GM13976 (cell line): ENCODE data around the gene SEC16B.

ENCODE experiments used
- DNase-seq: peaks from one replicate; pipeline ENCODE4 v3.0.0; 2012; ENCODE audit warnings: low spot score
- in situ Hi-C: fragments of 300-500 bp; cut with MboI; formaldehyde crosslinking; loops from one replicate; pipeline ENCODE4 v1.12.0; 2022; ENCODE audit warnings: low sequenced_read_pairs, mixed read lengths, inconsistent platforms; ENCODE audit not compliant: unreplicated experiment
- TF ChIP-seq, protein P1 (sequence below): IDR thresholded peaks from 2 replicates; pipeline ENCODE4 v1.5.1; 2012; ENCODE audit warnings: borderline replicate concordance, mild to moderate bottlenecking; ENCODE audit not compliant: insufficient read depth; ENCODE audit errors: extremely low read depth, missing control alignments, control extremely low read depth

The SEC16B gene

DNA sequence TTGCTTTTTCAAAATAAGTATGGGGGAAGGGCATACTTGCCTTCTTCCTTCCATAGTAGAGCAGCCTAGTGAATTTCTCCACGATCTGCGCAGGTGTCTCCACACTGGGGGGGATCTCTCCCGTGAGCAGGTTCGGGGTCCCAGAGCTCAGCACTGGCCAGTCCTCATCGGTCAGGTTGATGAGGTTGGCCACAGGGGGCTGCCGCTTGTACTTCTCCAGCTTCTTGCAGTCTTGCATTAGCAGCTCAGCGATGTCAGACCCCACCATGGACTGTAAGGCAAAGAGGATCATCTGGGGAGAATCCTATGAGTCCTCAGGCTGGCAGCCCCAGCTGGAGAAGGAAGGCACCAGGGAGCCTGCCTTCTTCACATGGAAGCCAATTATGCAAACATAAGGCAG is 11.8 kb downstream of the SEC16B start:
- in situ Hi-C loops: no loop called here
- DNase-seq: no peak
- TF ChIP-seq, protein P1, sequence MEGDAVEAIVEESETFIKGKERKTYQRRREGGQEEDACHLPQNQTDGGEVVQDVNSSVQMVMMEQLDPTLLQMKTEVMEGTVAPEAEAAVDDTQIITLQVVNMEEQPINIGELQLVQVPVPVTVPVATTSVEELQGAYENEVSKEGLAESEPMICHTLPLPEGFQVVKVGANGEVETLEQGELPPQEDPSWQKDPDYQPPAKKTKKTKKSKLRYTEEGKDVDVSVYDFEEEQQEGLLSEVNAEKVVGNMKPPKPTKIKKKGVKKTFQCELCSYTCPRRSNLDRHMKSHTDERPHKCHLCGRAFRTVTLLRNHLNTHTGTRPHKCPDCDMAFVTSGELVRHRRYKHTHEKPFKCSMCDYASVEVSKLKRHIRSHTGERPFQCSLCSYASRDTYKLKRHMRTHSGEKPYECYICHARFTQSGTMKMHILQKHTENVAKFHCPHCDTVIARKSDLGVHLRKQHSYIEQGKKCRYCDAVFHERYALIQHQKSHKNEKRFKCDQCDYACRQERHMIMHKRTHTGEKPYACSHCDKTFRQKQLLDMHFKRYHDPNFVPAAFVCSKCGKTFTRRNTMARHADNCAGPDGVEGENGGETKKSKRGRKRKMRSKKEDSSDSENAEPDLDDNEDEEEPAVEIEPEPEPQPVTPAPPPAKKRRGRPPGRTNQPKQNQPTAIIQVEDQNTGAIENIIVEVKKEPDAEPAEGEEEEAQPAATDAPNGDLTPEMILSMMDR: no peak

DNA sequence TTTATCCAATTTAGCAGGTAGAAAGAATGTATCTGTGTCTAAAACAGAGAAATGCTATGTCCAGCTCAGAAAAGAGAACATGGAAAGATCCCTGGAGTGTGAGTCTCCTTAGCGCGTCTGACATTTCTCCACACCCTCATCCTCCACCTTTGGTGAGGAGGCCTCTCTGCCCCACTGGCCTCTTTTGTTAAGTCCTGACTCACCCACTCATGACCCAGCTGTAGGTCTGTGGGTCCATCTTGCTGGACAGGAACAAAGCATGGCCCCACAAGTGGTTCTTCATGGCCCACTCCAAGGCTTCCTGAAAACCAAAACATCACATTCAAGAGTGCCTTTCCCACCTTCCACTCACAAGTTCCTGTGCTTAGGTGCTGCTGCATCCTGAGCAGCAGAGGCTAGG is 15.8 kb downstream of the SEC16B start:
- in situ Hi-C loops: no loop called here
- no peak for DNase-seq
- TF ChIP-seq, protein P1: no peak

- TF ChIP-seq, protein P1: no peak
- in situ Hi-C loops: no loop called here
- DNase-seq: no peak
Measured at GRCh38 chr1:177953549-177953948, 16.3 kb downstream of the SEC16B start.

DNA sequence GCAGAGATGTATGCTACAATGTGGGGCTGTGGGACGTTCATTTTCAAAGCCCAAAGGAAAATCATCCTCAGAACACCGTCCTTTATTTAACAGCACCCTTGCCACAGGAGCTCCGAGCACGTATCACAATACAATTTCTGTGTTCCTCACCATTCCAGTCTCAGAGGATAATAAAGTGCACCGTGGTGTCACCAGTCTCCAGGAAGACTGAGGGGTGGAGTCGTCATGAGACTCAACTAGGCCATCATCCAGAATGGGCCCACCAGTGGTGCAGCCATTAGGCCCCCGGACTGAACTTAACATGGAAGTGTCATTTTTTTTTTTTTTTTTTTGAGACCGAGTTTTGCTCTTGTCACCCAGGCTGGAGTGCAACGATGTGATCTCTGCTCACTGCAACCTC is 17.2 kb downstream of the SEC16B start:
- in situ Hi-C loops: no loop called here
- TF ChIP-seq, protein P1: no peak
- DNase-seq: no peak

- TF ChIP-seq, protein P1: no peak
- no peak for DNase-seq
- in situ Hi-C loops: no loop called here
Measured at GRCh38 chr1:177952249-177952648, 17.6 kb downstream of the SEC16B start.

DNA sequence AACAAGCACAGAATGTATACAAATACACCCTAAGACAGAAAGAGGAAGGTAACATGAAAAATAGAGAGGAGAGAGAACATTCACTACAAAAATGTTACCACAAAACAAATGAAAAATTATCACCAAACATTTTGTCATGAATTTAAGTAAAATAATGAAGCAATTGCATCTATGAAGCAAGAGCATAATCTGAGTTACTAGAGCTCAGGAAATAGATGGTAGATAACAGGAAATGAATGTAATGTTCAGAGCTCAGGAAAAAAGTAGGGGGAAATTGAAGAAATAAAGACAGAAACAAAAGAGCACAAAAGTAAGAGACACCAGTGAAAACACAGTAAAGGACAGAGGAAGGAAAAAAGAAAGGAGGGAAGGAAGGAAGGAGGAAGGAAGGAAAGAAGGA is 19.4 kb downstream of the SEC16B start:
- no peak for DNase-seq
- in situ Hi-C loops: no loop called here
- TF ChIP-seq, protein P1: no peak
